ENCODE results near the gene ACAT2. TPM values are rescaled to one million over a fixed set of nuclear protein-coding genes. Genes with fewer than 3 reads are reported as not detected.
A peak's percentile ranks its signal among the peaks of the same experiment; 100 is the strongest.

ACAT2 gene
- total RNA-seq, 1 donor = 115 TPM

- no peak overlapping the region for H3K4me3 ChIP-seq (ENCODE audit: low read depth, low read length)
- DNase-seq (ENCODE audit: low read depth) = no peak
- no peak for TF ChIP-seq CTCF (IDR thresholded peaks at IDR 0.05; ENCODE audit: insufficient read depth, low read depth, low read length)
These were observed 43.7 kb downstream of the ACAT2 start for GRCh38 chr6:159805440-159806020.

GRCh38 chr6:159806021-159806458, 44.2 kb downstream of the ACAT2 start:
- no peak for TF ChIP-seq CTCF (IDR thresholded peaks at IDR 0.05; ENCODE audit: insufficient read depth, low read depth, low read length)
- H3K4me3 ChIP-seq (ENCODE audit: low read depth, low read length) = no peak overlapping the region
- DNase-seq (ENCODE audit: low read depth) = peak; percentile 56

- no peak for DNase-seq (ENCODE audit: low read depth)
- TF ChIP-seq CTCF (IDR thresholded peaks at IDR 0.05; ENCODE audit: insufficient read depth, low read depth, low read length) = no peak
These were observed 45.5 kb downstream of the ACAT2 start for GRCh38 chr6:159807150-159807858.

GRCh38 chr6:159808647-159809046, 46.8 kb downstream of the ACAT2 start:
- no peak for TF ChIP-seq CTCF (IDR thresholded peaks at IDR 0.05; ENCODE audit: insufficient read depth, low read depth, low read length)
- no peak for DNase-seq (ENCODE audit: low read depth)
- H3K4me3 ChIP-seq (ENCODE audit: low read depth, low read length) = no peak overlapping the region

More at GRCh38 chr6:159807150-159807858, 45.5 kb downstream of the ACAT2 start:
- no peak overlapping the region for H3K4me3 ChIP-seq (ENCODE audit: low read depth, low read length)

GRCh38 chr6:159809149-159809548, 47.3 kb downstream of the ACAT2 start:
- no peak overlapping the region for H3K4me3 ChIP-seq (ENCODE audit: low read depth, low read length)
- no peak for DNase-seq (ENCODE audit: low read depth)
- no peak for TF ChIP-seq CTCF (IDR thresholded peaks at IDR 0.05; ENCODE audit: insufficient read depth, low read depth, low read length)

- H3K4me3 ChIP-seq (ENCODE audit: low read depth, low read length) = no peak overlapping the region
- no peak for DNase-seq (ENCODE audit: low read depth)
- no peak for TF ChIP-seq CTCF (IDR thresholded peaks at IDR 0.05; ENCODE audit: insufficient read depth, low read depth, low read length)
These were observed 51.9 kb downstream of the ACAT2 start for GRCh38 chr6:159813781-159814180.
